ENCODE data around the gene MRO.

DNA sequence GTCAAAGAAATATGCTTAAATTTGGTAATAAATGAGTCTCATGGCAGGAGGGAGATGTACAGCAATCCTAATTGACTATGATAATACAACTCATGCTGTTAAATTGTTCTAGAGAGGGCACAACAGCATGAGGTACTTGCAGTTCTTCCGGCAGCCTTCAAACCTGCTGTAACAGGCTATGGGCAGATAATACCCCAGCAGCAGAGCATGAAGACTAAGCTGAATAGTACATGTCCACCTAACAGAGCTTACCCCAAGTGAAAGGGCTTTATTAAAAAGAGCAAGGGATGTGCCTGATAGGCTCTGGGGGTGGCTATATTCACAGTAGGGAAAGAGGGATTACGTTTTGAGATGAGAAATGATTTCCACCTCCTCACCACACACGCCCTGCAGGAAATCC lies 28.9 kb downstream of the MRO start:
- TF ChIP-seq, protein P1, sequence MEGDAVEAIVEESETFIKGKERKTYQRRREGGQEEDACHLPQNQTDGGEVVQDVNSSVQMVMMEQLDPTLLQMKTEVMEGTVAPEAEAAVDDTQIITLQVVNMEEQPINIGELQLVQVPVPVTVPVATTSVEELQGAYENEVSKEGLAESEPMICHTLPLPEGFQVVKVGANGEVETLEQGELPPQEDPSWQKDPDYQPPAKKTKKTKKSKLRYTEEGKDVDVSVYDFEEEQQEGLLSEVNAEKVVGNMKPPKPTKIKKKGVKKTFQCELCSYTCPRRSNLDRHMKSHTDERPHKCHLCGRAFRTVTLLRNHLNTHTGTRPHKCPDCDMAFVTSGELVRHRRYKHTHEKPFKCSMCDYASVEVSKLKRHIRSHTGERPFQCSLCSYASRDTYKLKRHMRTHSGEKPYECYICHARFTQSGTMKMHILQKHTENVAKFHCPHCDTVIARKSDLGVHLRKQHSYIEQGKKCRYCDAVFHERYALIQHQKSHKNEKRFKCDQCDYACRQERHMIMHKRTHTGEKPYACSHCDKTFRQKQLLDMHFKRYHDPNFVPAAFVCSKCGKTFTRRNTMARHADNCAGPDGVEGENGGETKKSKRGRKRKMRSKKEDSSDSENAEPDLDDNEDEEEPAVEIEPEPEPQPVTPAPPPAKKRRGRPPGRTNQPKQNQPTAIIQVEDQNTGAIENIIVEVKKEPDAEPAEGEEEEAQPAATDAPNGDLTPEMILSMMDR (IDR thresholded peaks at IDR 0.05) = no peak
- no peak for TF ChIP-seq POLR2A (IDR thresholded peaks at IDR 0.05)
